Liver (tissue), 3 donors: Measurements from ENCODE around the gene SATB2.

Experiments
- FOXA1 ChIP-seq: IDR thresholded peaks from 2 replicates; pipeline ENCODE4 v1.6.1; 2016; ENCODE audit warnings: antibody characterized with exemption
- GABPA ChIP-seq, 2 donors: IDR thresholded peaks in 1 of 2; conservative IDR thresholded peaks in 1 of 2; 2 replicates each; pipeline ENCODE4 v1.6.1; 2016; ENCODE audit warnings: antibody characterized with exemption in 2 of 2, mild to moderate bottlenecking in 1 of 2, moderate library complexity in 1 of 2
- JUND ChIP-seq, 2 donors: IDR thresholded peaks; 2 replicates each; pipeline ENCODE4 v1.6.1; 2016; ENCODE audit warnings: antibody characterized with exemption in 2 of 2
- NR2F2 ChIP-seq: IDR thresholded peaks from 2 replicates; pipeline ENCODE4 v1.6.1; 2016; ENCODE audit warnings: antibody characterized with exemption
- RAD21 ChIP-seq, 2 donors: IDR thresholded peaks; 2 replicates each; pipeline ENCODE4 v1.6.1; 2016; ENCODE audit warnings: antibody characterized with exemption in 2 of 2, mild to moderate bottlenecking in 2 of 2
- REST ChIP-seq: IDR thresholded peaks from 2 replicates; pipeline ENCODE4 v1.6.1; 2016; ENCODE audit warnings: antibody characterized with exemption, mild to moderate bottlenecking
- TAF1 ChIP-seq: conservative IDR thresholded peaks from 2 replicates; pipeline ENCODE4 v1.6.1; 2016; ENCODE audit warnings: antibody characterized with exemption, mild to moderate bottlenecking
- YY1 ChIP-seq: IDR thresholded peaks from 2 replicates; pipeline ENCODE4 v1.6.1; 2016; ENCODE audit warnings: antibody characterized with exemption, mild to moderate bottlenecking
- TF ChIP-seq, protein P1 (sequence below): fragments of 150-350 bp; IDR thresholded peaks from 2 replicates; pipeline ENCODE4 v1.5.1; 2017; ENCODE audit warnings: improper control_type of control experiment, low read depth, low read length; ENCODE audit not compliant: missing input control
- TF ChIP-seq, protein P2 (sequence below): IDR thresholded peaks from 2 replicates; pipeline ENCODE4 v1.6.1; 2016; ENCODE audit warnings: antibody characterized with exemption
- TF ChIP-seq, protein P3 (sequence below): IDR thresholded peaks from 2 replicates; pipeline ENCODE4 v1.6.1; 2016; ENCODE audit warnings: antibody characterized with exemption
- TF ChIP-seq, protein P4 (sequence below): IDR thresholded peaks from 2 replicates; pipeline ENCODE4 v1.6.1; 2016; ENCODE audit warnings: antibody characterized with exemption
- donor health status: healthy.
- donor health status: healthy.

DNA sequence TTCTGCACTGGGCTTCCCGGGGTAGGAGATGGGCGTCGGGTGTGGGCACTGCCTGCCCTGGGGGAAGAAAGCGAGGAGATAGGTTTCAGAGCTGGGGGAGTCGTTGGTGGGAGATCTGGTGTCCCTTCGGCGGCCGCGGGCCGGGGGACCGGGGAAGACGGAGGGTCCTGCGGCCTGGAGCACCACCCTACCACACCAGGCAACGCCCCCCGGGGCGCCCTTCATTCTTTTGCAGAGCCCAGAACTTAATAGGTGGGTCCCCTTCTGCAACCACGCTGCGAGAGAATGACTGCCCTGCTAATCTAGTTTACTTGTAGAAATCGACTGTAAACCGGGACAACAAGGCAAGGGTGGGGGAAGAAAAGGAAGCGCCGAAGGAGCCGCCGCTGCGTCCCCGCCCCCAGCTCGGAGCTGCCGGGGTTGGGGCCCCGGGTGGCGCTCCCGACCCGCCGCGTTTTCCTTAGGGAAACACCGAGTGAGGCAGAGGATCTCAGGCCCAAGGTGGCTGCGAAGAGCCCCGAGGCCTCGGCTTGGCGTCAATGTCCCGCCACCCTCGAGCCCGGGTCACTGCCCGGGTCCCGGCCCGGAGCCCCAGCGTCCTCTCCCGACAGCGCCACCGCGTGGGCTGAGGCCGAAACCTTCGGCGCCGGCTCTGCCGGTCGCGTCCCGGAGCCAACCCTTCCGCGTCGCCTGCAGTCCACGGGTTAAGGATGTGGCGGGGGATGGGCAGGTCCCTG is 5.4 kb upstream of the SATB2 start:
- TF ChIP-seq RAD21 (IDR thresholded peaks at IDR 0.05) (peak; percentile 67 to 79), JUND (IDR thresholded peaks at IDR 0.05) (no peak), TAF1 (no peak), FOXA1 (no peak), REST (no peak), YY1 (no peak), GABPA (IDR thresholded peaks at IDR 0.05 in 1 of 2, conservative IDR thresholded peaks at IDR 0.05 in 1 of 2) (no peak), NR2F2 (no peak)
- TF ChIP-seq, protein P1, sequence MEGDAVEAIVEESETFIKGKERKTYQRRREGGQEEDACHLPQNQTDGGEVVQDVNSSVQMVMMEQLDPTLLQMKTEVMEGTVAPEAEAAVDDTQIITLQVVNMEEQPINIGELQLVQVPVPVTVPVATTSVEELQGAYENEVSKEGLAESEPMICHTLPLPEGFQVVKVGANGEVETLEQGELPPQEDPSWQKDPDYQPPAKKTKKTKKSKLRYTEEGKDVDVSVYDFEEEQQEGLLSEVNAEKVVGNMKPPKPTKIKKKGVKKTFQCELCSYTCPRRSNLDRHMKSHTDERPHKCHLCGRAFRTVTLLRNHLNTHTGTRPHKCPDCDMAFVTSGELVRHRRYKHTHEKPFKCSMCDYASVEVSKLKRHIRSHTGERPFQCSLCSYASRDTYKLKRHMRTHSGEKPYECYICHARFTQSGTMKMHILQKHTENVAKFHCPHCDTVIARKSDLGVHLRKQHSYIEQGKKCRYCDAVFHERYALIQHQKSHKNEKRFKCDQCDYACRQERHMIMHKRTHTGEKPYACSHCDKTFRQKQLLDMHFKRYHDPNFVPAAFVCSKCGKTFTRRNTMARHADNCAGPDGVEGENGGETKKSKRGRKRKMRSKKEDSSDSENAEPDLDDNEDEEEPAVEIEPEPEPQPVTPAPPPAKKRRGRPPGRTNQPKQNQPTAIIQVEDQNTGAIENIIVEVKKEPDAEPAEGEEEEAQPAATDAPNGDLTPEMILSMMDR: peak; percentile 62
- TF ChIP-seq, protein P2, sequence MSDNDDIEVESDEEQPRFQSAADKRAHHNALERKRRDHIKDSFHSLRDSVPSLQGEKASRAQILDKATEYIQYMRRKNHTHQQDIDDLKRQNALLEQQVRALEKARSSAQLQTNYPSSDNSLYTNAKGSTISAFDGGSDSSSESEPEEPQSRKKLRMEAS: no peak
- TF ChIP-seq, protein P3, sequence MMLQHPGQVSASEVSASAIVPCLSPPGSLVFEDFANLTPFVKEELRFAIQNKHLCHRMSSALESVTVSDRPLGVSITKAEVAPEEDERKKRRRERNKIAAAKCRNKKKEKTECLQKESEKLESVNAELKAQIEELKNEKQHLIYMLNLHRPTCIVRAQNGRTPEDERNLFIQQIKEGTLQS: no peak
- TF ChIP-seq, protein P4, sequence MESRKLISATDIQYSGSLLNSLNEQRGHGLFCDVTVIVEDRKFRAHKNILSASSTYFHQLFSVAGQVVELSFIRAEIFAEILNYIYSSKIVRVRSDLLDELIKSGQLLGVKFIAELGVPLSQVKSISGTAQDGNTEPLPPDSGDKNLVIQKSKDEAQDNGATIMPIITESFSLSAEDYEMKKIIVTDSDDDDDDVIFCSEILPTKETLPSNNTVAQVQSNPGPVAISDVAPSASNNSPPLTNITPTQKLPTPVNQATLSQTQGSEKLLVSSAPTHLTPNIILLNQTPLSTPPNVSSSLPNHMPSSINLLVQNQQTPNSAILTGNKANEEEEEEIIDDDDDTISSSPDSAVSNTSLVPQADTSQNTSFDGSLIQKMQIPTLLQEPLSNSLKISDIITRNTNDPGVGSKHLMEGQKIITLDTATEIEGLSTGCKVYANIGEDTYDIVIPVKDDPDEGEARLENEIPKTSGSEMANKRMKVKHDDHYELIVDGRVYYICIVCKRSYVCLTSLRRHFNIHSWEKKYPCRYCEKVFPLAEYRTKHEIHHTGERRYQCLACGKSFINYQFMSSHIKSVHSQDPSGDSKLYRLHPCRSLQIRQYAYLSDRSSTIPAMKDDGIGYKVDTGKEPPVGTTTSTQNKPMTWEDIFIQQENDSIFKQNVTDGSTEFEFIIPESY: no peak
